ENCODE data around the gene WDR33.
"Not testable (repeated sequence)": the region's sequence is repeated elsewhere in the genome, so short reads cannot be mapped to it uniquely, and the experiment has no call there.

The WDR33 gene

DNA sequence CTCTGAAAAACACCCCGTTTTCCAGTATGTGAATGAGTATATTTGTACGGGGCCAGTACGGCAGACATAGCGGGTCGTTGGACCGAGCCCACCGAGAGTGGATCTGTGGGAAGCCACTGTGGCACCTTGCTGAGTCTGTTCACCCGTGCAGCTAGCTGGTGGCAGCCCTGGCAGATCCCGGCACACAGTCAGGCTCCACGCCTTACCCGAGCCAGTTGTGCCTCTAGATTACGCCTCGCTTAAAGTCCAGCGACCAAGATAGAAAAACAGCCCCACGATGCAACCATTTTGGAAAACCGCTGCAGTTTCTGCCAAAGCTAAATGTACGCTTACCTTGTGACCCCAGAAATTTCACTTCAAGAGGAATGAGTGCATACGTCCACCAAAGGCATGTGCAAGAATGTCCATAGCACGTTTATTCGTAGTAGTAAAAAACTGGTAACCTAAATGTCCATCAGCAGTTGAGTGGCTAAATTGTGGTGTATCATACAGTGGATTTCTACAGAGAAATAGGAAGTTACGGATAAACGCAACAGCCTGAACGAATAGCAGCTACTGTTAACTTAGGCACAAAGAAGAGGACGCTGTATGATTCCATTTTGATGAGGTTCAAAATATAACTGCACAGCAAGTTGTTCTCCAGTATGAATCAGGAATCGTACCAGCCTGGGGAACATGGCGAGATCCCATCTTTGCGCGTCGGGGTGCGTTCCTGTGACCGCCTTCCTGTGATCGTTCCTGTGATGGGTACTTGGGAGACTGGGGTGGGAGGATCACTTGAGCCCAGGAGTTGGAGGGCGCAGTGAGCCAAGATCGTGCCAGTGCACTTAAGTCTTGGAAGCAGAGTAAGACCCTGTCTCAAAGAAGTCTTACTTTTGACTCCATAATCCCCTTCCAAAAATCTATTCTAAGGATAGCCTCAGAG lies 688 bp upstream of the WDR33 start:
- DNase-seq (ENCODE audit: extremely low spot score), result no peak
- TF ChIP-seq, protein P1, sequence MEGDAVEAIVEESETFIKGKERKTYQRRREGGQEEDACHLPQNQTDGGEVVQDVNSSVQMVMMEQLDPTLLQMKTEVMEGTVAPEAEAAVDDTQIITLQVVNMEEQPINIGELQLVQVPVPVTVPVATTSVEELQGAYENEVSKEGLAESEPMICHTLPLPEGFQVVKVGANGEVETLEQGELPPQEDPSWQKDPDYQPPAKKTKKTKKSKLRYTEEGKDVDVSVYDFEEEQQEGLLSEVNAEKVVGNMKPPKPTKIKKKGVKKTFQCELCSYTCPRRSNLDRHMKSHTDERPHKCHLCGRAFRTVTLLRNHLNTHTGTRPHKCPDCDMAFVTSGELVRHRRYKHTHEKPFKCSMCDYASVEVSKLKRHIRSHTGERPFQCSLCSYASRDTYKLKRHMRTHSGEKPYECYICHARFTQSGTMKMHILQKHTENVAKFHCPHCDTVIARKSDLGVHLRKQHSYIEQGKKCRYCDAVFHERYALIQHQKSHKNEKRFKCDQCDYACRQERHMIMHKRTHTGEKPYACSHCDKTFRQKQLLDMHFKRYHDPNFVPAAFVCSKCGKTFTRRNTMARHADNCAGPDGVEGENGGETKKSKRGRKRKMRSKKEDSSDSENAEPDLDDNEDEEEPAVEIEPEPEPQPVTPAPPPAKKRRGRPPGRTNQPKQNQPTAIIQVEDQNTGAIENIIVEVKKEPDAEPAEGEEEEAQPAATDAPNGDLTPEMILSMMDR (IDR thresholded peaks at IDR 0.05; ENCODE audit: control extremely low read depth, extremely low read depth, low read depth, missing control alignments), result no peak
- CTCF ChIA-PET, result interaction anchor here (0.7 to 1.7 kb wide), 3 partner anchors 9 to 46 kb away, joined by 3 to 4 read pairs (median 4); partner anchors contain the start of gene POLR2D
- POLR2A ChIA-PET, result interaction anchor here (0.7 kb wide), 1 partner anchor 111 kb away, joined by 3 read pairs; the partner anchor contains the start of gene SFT2D3

DNA sequence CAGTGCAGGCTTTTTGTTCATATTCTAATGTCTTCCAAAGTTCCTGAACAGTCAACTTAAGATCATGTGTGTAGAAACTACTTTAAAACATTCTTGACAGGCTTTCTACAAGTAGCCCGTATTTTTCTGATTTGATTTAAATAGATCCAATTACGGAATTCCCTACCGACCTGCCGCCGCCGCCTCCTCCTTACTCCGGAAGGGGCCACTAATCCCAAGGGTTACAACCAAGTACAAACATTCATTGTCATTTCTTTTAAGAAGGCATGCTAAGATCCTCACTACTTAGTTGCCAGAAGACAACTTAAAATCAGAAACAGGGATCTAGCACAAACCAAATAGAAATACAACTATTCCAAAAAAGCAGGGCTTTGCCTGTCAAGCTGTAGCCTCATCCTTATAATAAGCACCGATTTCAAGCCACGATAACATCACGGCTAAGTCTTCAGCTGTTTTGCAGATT lies 784 bp downstream of the WDR33 start:
- ChIA-PET POLR2A (no interaction called here), CTCF (interaction anchor here (1.7 kb wide), 1 partner anchor 8 kb away, joined by 4 read pairs; no protein-coding TSS in a partner anchor)
- TF ChIP-seq, protein P1 (IDR thresholded peaks at IDR 0.05; ENCODE audit: control extremely low read depth, extremely low read depth, low read depth, missing control alignments), result no peak
- no peak for DNase-seq (ENCODE audit: extremely low spot score)

GRCh38 chr2:127807678-127808353 lies 3.2 kb downstream of the WDR33 start:
- DNase-seq (ENCODE audit: extremely low spot score), result no peak
- TF ChIP-seq, protein P1 (IDR thresholded peaks at IDR 0.05; ENCODE audit: control extremely low read depth, extremely low read depth, low read depth, missing control alignments), result no peak
- ChIA-PET POLR2A (no interaction called here), CTCF (interaction anchor here (1.0 to 1.4 kb wide), 2 partner anchors 14 to 21 kb away, joined by 5 read pairs; no protein-coding TSS in a partner anchor)

GRCh38 chr2:127806860-127807259 lies 4.1 kb downstream of the WDR33 start:
- CTCF ChIA-PET, result interaction anchor here (2.7 kb wide), 2 partner anchors 10 to 24 kb away, joined by 6 to 7 read pairs; no protein-coding TSS in a partner anchor
- POLR2A ChIA-PET; DNase-seq (ENCODE audit: extremely low spot score): not testable (repeated sequence)

GRCh38 chr2:127805491-127805890 lies 5.5 kb downstream of the WDR33 start:
- CTCF ChIA-PET, result interaction anchor here (1.1 to 2.7 kb wide), 3 partner anchors 9 to 72 kb away, joined by 4 to 7 read pairs (median 6); no protein-coding TSS in a partner anchor
- DNase-seq (ENCODE audit: extremely low spot score), result no peak
- POLR2A ChIA-PET, result interaction anchor here (0.6 kb wide), 1 partner anchor 66 kb away, joined by 3 read pairs; no protein-coding TSS in a partner anchor
- TF ChIP-seq, protein P1 (IDR thresholded peaks at IDR 0.05; ENCODE audit: control extremely low read depth, extremely low read depth, low read depth, missing control alignments), result no peak

- DNase-seq (ENCODE audit: extremely low spot score), result no peak
- ChIA-PET POLR2A (no interaction called here), CTCF (interaction anchor here (2.3 kb wide), 1 partner anchor 17 kb away, joined by 6 read pairs; no protein-coding TSS in a partner anchor)
- TF ChIP-seq, protein P1 (IDR thresholded peaks at IDR 0.05; ENCODE audit: control extremely low read depth, extremely low read depth, low read depth, missing control alignments), result no peak
Measured at GRCh38 chr2:127799926-127800325, 11.0 kb downstream of the WDR33 start.
